ENCODE measurements around the gene VPS4A. TPM values are rescaled to one million over a fixed set of nuclear protein-coding genes. Genes with fewer than 3 reads are reported as not detected.

Gene VPS4A
- total and polyA plus RNA-seq, 2 of the 8 experiments (the other 6 are each of a cell fraction or from before 2014, with no cell fraction given) = 14.1 to 24.1 TPM

DNA sequence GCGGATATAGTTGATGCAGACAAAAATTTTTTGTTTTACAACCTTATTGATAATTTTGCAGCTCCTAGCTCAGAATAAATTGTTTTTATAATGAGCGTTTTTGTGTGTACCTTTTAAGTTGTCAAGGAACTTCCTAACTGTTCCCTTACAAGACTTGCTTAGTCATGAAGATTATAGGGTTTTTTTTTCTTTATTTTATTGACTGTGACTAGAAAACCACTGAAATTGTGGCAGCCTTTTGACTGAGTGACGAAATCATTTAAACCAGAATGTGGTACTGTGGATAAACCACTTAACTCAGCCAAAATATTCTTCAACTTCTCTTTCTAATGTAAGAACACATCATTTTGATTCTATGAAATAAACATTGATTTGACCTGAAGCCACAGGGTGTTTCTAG lies 40.8 kb upstream of the VPS4A start:
- Histone ChIP-seq H4K5ac (ENCODE audit: insufficient read length, low read depth, low read length) (no peak overlapping the region), H2AFZ (ENCODE audit: low read length) (no peak overlapping the region), H3K4me2 (ENCODE audit: insufficient read depth in 1 of 2, low read depth in 2 of 2, low read length in 2 of 2) (no peak overlapping the region), H3K27me3 (replicated peaks in 1 of 4; ENCODE audit: control insufficient read depth in 3 of 4, extremely low read depth in 1 of 4, insufficient read depth in 3 of 4, low read length in 3 of 4) (no peaks in the 10 kb centered on the region), H3K4ac (replicated peaks; ENCODE audit: insufficient read length, low read depth, low read length) (no peak overlapping the region), H3K79me1 (ENCODE audit: low read depth, low read length) (no peaks in the 10 kb centered on the region), H2BK12ac (ENCODE audit: low read depth, low read length) (no peak overlapping the region), H3K4me3 (ENCODE audit: extremely low read depth in 1 of 4, insufficient read depth in 2 of 4, low read depth in 3 of 4, low read length in 4 of 4) (no peak overlapping the region), H3K4me1 (replicated peaks in 1 of 4; ENCODE audit: control insufficient read depth in 3 of 4, insufficient read depth in 4 of 4, low read length in 3 of 4) (no peaks in the 10 kb centered on the region), H3K9ac (replicated peaks in 1 of 4; ENCODE audit: extremely low read depth in 1 of 4, low read depth in 3 of 4, low read length in 3 of 4) (no peak overlapping the region), H3K9me3 (ENCODE audit: insufficient read depth in 2 of 2, low read depth in 1 of 2, low read length in 1 of 2) (no peaks in the 10 kb centered on the region), H4K8ac (ENCODE audit: extremely low read depth, insufficient read depth, low read length) (no peak overlapping the region), H3K23ac (ENCODE audit: insufficient read length) (no peak overlapping the region), H3K79me2 (ENCODE audit: control insufficient read depth in 1 of 2, insufficient read depth in 2 of 2, low read length in 2 of 2) (no peaks in the 10 kb centered on the region), H2AK5ac (ENCODE audit: low read depth, low read length) (no peak overlapping the region), H3K18ac (ENCODE audit: extremely low read depth, low read length) (no peak overlapping the region), H3K56ac (replicated peaks; ENCODE audit: insufficient read length, low read depth, low read length) (no peak overlapping the region), H2BK120ac (replicated peaks; ENCODE audit: low read depth, low read length) (no peak overlapping the region), H2BK15ac (ENCODE audit: low read length) (no peak overlapping the region), H3K14ac (ENCODE audit: insufficient read length) (no peak overlapping the region), H2BK5ac (ENCODE audit: low read depth, low read length) (no peak overlapping the region), H4K91ac (replicated peaks; ENCODE audit: insufficient read length, low read length) (no peak overlapping the region), H2BK20ac (ENCODE audit: low read length) (no peak overlapping the region), H3K23me2 (ENCODE audit: low read depth, low read length) (no peaks in the 10 kb centered on the region), H4K20me1 (replicated peaks in 1 of 2; ENCODE audit: control insufficient read depth in 1 of 2, insufficient read depth in 2 of 2, low read length in 2 of 2) (no peaks in the 10 kb centered on the region), H3K27ac (ENCODE audit: low read depth, low read length) (no peak overlapping the region), H3K36me3 (ENCODE audit: control insufficient read depth in 2 of 4, insufficient read depth in 4 of 4, low read length in 3 of 4) (peaks cover 0 to 8% (median 2%) of the 10 kb centered on the region in 4 experiments; a peak in 4 of 8 replicates)
- FAIRE-seq (no peak), DNase-seq (ENCODE audit: low read depth in 1 of 2, low spot score in 2 of 2) (no peak)
- TF ChIP-seq SP1 (IDR thresholded peaks at IDR 0.05; ENCODE audit: low read depth, low read length) = no peak
- TF ChIP-seq NANOG (IDR thresholded peaks at IDR 0.05; ENCODE audit: insufficient read depth, low read depth, low read length, poor library complexity, severe bottlenecking) = no peak
- no peak for TF ChIP-seq HDAC6 (IDR thresholded peaks at IDR 0.05; ENCODE audit: low read depth, low read length)
- TF ChIP-seq SRF (IDR thresholded peaks at IDR 0.05; ENCODE audit: low read depth, low read length) = no peak
- ChIA-PET POLR2A (ENCODE audit: partially characterized antibody) (no interaction called here), CTCF (ENCODE audit: partially characterized antibody) (no interaction called here)
- 86% methylated on average over 3 of the region's 3 CpGs; no CpG with 5 or more reads in 1 of the 2 experiments for WGBS, 2 experiments (ENCODE audit: extremely low coverage in 1 of 2, insufficient coverage in 1 of 2, insufficient read length in 1 of 2, insufficient replicate concordance in 2 of 2, low coverage in 1 of 2, low lambda C conversion rate in 2 of 2, missing lambda C conversion rate in 1 of 2)

Measured in H1 (cell line).